Activated effector memory CD4-positive, alpha-beta T cell treated with Interleukin-2 at 50 U/mL for 16 hours (primary cell): ENCODE data around the gene AATK.

Experiments used
- DNase-seq: peaks from one replicate; pipeline ENCODE4 v3.0.0-alpha.2; 2020

Gene AATK, protein sequence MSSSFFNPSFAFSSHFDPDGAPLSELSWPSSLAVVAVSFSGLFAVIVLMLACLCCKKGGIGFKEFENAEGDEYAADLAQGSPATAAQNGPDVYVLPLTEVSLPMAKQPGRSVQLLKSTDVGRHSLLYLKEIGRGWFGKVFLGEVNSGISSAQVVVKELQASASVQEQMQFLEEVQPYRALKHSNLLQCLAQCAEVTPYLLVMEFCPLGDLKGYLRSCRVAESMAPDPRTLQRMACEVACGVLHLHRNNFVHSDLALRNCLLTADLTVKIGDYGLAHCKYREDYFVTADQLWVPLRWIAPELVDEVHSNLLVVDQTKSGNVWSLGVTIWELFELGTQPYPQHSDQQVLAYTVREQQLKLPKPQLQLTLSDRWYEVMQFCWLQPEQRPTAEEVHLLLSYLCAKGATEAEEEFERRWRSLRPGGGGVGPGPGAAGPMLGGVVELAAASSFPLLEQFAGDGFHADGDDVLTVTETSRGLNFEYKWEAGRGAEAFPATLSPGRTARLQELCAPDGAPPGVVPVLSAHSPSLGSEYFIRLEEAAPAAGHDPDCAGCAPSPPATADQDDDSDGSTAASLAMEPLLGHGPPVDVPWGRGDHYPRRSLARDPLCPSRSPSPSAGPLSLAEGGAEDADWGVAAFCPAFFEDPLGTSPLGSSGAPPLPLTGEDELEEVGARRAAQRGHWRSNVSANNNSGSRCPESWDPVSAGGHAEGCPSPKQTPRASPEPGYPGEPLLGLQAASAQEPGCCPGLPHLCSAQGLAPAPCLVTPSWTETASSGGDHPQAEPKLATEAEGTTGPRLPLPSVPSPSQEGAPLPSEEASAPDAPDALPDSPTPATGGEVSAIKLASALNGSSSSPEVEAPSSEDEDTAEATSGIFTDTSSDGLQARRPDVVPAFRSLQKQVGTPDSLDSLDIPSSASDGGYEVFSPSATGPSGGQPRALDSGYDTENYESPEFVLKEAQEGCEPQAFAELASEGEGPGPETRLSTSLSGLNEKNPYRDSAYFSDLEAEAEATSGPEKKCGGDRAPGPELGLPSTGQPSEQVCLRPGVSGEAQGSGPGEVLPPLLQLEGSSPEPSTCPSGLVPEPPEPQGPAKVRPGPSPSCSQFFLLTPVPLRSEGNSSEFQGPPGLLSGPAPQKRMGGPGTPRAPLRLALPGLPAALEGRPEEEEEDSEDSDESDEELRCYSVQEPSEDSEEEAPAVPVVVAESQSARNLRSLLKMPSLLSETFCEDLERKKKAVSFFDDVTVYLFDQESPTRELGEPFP (N-terminal part only)

DNA sequence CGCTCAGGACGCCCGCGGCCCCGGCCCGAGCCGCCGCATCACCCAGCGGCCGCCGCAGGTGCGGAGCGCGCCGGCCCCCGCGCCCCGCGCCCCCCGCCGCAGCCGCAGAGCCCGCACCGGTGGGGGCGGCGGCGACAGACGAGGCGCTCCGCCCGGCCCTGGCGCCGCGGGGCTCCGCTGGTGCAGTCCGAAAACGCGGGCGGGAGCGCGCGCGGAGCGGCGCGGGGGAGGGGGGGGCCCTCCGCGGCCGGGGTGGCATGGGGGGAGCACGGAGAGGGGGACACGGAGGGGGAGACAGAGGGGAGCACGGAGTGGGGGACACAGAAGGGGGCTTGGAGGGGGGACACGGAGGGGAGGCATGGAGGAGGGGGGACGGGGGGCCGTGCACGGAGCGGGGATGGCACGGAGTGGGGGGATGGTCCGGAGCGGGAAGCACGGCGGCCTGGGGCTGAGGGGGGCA, at the start of gene AATK:
AATK (minus strand) TSS at position 189 of the 460 bp plus-strand sequence. CDS start 229 bp downstream, outside the sequence.
- no peak for DNase-seq

DNA sequence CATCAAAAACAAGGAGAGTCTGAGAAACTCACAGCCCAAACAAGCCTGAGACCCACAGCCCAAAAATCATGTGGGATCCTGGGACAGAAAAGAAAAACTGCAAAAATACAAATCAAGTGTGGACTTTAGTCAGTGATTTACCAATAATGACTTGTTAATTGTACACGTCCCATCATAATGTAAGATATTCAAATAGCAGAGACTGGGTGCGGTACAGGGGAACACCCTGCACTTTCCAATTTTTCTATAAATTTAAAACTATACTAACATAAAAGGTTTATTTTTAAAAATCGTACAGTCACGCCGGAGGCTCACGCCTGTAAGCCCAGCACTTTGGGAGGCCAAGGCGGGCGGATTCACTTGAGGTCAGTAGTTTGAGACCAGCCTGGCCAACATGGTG, 48.0 kb upstream of the AATK start:
- no peak for DNase-seq

DNA sequence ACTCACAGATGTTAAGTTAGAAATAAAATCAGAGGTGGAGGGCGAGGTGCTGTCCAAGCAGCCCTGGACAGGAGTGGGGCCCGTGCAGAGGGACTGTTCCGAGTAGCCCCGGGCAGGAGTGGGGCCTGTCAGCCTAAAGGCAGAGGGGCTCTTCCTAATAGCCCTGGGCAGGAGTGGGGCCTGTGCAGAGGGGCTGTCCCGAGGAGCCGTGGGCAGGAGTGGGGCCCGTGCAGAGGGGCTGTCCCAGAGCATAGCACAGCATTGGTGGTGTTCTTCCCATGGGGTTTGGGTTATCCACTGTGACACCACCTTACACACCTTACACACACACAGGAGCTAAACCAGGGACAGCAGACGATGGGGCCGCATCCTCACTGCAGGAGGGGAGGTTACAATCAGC, 46.3 kb upstream of the AATK start:
- no peak for DNase-seq

DNA sequence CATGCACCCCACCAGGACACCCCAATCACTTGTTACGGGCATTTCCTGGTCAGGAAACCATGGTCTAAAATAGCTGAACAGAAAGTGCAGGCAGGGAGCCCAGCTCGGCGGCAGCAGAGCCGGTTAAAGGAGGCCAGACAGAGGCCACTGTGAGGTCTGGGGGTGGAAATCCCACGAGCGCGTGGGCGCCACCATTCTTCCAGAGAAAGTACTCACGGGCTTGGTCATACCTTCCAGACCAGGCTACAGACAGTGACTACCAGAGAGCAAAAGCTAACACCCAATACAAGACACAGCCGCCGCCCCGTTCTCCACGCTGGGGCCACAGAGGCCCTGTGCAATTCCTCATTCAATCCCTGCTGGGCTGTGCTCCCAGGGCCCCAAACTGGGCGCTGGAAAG, 44.8 kb upstream of the AATK start:
- DNase-seq: no peak

DNA sequence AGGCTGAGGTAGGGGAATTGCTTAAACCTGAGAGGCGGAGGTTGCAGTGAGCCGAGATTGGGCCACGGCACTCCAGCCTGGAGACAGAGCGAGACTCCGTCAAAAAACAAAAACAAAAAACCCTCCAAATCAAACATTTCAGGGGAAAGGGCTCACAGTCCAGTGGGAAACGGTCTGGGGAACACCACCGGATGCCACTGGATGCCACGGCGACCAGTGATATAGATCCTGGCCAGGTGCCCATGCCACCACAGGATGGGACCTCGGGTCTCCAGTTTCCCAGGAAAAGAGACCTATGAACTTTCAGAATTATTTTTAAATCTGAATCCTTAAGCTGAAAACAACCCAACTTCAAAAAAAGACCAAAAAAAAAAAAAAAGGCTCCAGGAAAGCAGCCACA, 44.4 kb upstream of the AATK start:
- no peak for DNase-seq

DNA sequence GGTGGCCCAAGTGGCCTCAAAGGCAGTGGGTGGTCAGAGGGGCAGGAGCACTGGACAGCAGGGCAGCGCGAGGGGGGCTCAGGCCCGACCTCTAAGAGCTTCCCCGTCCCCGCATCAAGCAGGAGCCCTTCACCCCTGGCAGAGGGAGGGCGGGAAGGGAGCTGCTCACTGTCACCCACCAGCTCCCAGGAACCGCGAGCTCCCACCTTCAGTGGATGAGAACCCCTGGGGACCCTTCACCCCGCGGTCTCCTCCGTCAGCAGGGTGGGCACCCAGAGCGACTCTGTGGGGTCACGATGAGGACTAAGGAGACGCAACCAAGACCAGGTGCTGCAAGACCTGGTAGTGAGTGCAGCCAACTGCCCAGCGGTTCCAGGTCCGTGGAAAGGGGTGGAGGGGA, 43.1 kb upstream of the AATK start:
- DNase-seq: no peak

DNA sequence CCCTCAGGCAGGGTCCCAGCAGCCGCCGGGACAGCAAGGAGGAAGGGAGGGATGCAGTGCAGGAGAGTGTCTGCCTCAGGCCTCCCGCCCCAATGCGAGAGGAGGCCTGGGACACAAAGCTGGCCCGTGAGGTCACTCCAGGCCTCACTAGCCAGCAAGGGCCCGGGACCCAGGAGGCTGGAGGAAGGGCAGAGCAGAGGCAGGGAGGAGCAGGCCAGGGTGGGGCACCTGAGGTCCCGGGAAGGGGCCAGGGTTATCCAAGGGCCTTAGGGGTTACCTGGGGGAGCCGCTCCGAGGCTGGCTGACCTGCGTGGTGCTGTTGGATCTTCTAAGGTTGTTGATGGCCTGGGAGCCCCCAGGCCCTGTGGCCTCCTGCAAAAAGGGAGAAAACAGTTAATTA, 42.6 kb upstream of the AATK start:
- DNase-seq: no peak

DNA sequence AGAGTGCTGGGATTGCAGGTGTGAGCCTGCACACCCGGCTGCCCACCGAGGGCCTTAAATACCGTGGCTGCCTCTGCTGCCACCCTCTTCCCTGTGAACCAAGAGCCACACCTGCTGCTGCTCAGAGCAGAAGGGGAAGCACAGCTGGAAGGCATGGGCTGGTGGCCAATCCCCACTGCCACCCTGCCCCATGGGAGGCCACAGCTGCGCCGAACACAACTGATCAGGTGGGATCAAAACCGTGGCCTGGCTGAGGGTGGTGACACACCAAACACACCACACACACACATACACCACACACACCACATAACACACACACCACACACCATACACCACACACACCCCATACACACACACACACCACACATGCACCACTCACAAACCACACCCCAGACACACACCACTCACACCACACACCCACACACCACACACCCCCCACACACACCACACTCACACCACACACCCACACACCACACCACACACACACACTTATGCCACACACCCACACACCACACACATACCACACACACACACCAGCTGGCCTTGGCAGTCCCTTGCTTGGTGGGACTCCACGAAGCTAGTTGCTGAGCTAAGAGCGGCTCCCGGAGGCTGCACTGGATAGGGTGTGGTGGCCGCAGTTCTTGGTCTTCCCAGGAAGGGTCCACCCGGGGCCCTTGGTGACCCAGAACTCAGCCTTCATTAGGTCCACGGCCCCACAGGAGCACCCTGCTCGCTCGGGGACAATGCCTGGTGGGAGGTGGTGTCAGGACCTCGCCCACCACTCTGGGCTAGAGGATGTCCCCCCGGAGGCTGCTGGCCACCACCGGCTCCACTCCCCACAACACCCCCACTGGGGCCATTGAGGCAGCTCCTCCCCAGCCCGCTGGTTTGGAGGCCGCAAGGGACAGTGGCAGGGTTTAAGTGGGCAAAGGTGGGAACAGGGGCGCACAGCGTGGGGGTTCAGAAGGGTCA, 41.9 kb upstream of the AATK start:
- DNase-seq: no peak

DNA sequence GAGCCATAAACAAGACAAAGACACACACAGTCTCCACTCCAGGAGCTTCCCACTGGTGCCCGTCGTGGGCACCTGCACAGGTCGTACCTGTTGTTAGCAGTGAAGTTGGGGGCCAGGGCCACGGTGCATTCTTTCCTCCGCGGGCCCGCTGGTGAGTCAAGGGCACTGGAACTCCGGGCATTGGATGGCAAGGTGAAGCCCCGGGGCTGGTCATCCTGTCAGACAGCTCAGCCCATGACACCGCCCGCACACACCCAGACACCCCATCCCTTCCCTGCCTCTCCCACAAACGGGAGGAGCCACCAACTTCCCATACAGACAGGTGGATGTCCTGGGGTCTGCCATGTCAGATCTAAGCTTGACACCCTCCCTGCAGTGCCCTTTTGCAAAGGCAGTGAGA, 40.6 kb upstream of the AATK start:
- no peak for DNase-seq

DNA sequence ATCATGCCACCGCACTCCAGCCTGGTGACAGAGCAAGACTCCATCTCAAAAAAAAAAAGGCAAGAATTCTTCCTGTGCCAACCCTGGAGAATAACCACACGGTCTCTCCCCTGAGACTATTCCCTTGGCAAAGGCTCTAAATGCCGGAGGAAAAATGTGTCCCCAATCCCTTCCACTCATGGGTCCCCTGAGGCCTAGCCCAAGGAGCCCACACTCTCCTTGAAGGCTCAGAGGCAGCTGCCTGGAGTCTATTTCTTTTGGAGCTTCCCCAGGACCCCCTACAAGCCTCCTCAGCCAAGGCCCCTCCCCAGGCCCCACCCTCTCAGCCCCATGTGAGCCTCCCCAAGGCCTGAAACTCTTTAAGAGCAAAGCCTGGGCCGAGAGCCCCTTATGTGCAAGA, 40.1 kb upstream of the AATK start:
- no peak for DNase-seq

DNA sequence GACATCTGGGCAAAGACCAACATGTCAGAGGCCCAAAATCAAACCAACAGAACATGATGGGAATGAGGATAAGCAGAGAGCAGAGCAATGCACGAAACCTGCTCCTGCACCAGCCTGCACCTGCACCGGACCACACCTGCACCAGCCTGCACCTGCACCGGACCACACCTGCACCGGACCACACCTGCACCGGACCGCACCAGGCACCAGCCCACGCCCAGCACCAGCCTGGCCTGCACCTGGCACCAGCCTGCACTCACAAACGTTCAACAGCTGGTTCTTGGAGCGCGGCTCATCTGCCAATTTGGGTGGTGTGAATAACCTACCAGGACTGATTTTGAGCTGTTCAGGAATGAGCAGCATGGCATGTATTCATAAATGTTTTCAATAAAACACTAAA, 38.6 kb upstream of the AATK start:
- DNase-seq: no peak

DNA sequence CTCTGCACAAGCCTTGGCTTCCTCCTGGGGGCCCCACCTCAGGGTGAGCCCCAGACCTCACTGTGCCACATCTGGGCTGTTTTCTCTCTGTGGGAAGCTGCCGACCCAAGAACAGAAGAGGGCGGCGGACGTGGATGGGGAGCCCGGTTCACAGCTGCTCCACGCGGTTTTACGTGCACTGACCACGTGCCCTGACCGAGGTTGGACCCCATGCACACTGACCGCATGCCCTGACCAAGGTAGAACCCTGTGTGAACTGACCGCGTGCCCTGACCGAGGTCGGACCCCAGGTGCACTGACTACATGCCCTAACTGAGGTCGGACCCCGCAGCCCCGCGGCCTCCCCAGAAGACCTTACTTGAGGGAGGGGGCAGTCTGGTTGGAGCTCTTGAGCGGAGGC, 37.1 kb upstream of the AATK start:
- no peak for DNase-seq

DNA sequence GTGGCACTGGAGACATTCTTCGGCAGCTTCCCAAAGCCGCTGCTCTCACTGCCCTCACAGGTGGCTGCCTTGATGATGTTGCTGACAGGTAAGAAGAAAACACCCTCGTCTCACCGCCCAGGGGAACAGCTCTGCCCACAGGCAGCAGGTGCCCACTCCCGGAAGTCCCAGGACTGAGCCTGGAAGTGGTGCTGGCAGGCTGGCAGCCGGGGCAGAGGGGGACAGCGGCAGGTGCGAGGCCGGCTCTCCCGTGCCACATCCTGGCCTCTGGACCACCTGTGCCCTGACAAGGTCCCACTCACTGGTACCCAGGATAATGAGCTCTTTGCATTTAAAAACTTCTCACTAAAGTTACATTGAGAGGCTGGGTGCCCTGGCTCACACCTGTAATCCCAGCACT, 36.3 kb upstream of the AATK start:
- DNase-seq: no peak

DNA sequence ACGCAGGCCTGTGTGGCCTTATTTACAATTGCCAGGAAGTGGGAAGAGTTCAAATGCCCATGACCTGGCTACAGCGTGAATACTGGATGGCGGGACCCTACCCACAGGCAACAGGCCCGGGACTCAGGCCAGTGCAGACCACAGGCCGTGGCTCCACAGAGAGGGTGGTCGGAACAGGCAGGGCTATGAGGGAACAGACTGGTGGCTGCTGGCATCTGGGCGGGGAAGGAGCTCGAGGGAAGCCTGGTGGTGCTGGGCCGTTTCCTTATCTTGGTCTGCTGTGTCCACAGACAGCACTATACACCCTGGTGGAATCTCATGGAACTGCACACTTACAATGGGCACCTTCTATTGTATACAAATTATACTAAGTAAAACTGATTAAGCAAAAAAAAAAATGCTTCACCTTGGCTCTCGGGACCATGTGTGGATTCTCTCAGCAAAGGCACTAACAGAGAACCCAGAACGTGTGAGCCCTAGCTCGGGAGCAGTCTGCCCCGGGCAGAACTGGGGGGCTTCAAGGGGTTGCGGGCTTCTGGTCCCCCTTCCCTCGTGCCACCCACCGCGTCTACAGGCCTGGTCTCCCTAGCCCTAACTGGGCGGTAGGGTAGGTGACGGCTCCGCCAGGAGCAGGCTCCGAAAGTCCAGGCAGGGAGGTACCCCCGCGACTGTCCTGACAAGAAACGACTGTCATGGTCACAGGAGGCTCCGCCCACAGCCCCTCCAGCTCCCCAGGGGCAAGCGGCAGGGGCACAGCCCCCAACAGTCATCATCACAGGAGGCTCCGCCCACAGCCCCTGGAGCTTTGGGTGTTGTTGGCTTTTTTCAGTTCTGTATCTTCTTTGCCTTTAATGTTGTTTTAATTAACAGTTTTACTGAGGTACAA, 34.9 kb upstream of the AATK start:
- no peak for DNase-seq

DNA sequence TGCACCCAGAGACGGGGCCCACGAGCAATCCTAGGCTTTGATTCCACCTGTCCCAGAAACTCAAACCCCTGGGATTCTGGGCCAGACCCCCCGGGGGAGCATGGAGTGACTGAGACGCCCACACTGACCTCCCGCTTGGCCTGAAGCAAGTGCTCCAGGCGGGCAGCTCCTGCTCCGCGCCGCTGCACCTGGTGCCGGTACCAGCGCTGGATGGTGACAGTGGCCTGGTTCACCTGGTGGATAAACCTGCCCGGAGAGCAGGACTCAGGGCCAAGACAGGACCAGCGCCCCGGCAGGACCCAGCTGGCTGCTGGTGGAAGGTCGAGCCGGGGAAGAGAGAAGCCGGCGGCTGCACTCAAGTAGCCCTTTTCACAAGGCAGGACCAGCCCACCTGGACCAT, 34.2 kb upstream of the AATK start:
- no peak for DNase-seq

DNA sequence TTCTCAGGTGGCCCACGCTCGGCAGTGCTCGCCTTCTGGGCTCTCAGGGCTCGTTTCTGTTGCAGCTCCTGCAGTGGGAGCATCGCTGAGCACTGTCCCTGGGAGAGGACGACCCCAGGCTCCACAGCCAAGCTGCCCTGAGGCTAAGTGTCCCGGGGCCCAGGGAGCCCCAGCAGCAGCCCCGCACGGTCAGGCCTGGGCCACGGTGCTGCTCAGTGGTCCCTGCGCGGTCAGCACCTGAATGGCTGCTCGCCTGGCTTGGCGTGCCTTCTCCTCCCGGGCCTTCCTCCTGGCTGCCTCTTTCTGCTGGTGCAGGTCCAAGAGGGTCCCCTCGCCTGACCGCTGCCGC, 33.4 kb upstream of the AATK start:
- no peak for DNase-seq

DNA sequence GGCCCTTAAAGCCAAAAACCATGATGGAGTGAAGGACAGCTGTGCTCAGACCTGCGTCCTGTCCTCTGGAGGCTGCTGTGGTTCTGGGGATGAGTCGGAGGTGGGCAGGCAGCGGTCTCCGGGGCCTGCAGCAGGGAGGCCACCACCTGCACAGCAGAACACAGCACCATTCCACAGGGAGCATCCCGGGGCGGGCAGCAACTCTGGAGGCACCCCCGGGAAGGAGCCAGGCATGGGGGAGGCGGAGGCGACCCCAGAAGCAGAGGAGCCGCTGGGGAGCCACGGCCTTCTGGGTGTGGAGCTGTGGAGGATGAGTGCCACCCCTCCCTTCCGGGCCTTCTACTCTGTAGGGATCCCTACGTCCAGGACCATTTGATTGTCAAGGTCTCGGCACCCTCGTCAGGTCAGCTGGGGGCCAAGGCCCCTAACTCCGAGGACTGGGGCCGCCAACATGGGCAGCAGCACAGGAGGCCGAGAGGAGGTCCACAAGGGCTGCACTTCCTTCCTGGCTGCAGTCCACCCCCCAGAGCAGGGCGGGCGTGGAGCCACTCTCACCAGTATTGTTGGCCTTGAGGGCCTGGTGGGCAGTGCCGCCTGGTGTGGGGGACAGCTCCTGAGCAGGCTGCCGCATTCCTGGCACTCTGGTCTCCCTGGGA, 32.9 kb upstream of the AATK start:
- no peak for DNase-seq

DNA sequence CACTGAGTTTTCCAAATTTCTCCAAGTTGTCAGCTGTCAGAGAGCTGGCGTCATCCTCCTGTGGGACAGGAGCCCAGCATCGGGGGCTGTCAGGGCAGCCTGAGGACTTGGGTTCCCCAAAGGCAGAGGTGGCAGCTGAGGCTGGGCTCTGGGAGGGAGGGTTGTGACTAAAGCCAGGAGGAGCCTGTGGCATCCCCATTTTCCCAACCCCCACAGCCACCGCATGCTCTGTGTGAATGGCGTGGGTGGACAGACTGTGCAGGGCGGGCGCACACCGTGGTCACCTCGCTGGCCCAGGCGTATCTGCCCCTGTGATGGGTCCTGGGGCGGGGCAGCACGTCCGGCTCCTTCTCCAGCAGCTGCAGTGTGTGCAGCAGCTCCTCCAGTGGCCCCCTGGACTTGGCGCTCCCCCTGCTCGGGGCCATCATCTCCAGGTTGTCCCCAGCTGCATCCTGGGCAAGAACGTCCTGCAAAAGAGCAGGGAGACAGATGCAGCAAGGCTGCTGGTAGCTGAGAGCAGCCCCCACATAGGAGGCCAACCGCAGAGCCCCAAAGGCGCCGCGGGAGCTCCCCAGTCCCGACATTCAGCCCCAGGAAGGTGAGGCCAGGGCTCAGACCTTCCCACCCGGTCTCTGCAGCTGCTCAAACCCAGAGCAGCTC, 31.9 kb upstream of the AATK start:
- DNase-seq: no peak

DNA sequence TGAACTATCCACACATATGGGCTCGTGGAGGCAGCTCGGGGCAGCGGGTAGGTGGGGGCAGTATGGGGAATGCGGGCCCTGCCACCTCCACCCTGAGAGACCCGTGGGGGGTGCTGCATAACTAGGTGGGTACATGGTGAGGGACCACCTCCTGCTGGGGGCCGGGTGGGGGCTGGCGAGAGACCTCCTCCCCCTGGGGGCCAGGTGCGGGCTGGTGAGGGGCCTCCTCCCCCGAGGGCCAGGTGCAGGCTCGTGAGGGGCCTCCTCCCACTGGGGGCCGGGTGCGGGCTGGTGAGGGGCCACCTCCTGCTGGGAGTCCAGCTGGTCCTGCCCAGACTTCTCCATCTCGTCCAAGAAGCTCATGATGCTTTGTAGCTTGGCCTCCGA, 31.4 kb upstream of the AATK start:
- DNase-seq: no peak
